ENCODE results near the gene MAD2L2.

Gene MAD2L2

DNA sequence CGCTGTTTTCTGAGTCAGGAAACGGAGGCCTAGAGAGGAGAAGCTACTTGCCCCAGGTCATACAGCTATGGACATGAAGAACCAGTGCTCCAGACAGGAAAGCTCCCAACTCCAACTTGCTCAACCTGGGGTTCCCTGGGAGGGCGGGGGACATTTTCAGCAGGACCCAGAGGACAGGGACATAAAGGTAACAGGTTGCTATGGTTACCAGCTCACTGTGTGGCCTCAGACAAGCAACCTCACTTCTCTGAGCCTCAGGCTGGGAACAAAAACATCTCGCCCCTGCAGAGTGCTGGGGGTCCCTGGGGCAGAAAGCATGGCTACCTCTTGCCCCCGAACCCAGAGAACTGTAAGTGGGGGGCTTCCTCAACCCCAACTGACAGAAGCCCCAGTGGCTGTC lies 42.8 kb downstream of the MAD2L2 start:
- DNase-seq (ENCODE audit: low spot score): no peak
- FAIRE-seq: no peak

DNA sequence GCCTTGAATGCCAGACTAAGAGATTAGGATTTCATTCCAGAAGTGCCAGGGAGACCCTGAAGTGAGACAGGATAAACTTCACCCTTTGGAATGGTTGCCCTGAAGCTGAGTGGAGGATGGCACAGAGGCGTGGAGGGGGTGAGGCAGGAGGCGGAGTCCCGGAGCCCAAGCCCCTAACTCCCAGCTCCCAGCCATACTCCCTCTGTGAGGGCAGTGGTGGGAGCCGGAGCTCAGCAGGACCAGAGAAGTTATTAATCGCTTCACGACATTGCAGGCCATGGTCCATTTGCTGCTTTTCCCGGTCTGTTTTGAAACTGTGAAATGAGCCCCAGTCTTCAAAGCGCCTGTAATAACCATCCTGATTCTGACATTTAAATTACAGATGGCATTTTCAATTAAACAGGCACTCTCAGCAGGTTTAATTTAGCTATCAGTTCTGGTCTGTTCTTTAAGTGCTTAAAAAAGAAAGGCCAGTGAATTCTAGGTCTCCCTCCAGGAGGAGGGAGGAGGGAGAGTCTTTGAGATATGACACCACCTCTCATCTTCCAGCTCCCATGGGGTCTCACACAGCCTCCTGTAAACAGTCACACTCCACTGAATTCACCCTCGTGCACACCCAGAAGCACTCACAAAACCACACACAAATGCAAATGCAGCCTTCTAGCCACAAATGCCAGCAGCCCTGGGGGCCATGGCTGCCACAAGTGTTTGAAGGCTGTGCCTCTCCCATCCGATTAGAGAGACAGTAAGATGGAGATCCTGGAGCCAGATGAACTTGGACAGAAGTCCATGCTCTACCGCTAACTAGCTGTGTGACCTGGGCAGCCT lies 46.4 kb downstream of the MAD2L2 start:
- FAIRE-seq: no peak
- no peak for DNase-seq (ENCODE audit: low spot score)

DNA sequence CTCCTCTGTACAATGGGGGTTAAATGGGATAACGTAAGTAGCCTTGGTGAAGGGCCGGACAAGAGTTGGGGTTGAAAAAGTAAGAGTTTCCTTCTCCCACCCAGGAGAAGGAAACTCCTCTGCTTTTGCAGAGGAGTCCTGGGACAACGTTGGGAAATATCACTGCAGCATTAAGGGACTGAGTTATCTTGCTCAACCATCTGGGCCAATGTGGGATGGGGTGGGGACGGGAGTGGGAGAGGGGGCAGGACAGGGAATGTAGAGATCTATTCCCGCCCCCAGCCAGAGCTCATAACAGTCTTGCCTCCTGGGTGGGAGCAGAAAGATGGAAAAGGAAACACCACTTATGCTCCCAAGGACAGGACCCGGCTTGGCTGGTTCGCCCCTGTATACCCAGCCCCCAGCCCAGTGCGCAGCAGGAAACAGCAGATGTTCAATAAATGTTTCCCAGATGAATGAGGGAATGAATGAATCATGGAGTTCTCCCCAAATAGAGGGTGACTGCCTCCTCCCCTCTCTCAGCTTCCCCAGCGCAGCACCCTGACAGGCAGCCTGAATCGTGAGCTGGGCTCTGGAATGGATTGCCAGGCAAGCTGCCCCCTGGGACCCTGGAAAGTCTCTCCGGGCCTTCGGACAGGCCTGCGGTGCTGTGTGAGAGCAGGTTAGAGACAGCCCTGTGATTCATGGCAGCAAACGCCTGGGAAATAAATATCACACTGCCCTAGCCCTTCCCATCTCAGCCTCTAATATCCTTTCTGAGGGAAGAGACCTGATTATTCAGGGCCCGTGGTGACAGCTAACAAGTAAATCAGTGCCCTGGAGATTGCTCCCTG lies 51.5 kb downstream of the MAD2L2 start:
- no peak for DNase-seq (ENCODE audit: low spot score)
- no peak for FAIRE-seq

- no peak for DNase-seq (ENCODE audit: low spot score)
- no peak for FAIRE-seq
Measured at GRCh38 chr1:11628767-11629166, 52.2 kb downstream of the MAD2L2 start.

DNA sequence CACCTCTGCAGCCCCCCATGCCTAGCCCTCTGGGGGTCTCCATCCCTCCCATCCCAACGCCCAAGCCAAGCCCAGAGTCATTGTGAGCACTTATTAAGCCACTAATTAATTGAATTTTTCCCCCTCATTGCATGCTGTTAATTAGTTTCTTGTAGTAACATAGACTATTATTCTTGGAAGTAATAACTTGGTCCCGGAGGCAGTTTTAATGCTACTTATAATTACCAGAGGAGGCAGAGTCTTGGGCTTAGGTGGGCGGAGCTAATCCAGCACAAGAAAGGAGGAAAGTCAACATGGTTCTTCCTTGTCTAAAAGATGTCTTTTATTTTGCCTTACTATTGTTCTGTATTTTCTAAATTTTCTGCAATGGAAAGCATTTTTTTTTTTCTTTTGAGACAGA lies 54.4 kb downstream of the MAD2L2 start:
- no peak for DNase-seq (ENCODE audit: low spot score)
- no peak for FAIRE-seq
